HG03354 (cell line): ENCODE measurements around the gene TSNAXIP1.
"Not testable (repeated sequence)": the region's sequence is repeated elsewhere in the genome, so short reads cannot be mapped to it uniquely, and the experiment has no call there.

Experiments
- ATAC-seq: cut with Tn5 transposase; IDR thresholded peaks from one replicate; pipeline ENCODE4 v1.9.1; 2021; ENCODE audit warnings: mild to moderate bottlenecking; ENCODE audit not compliant: unreplicated experiment, poor library complexity, severe bottlenecking

Gene TSNAXIP1

GRCh38 chr16:67825906-67826305 lies 19.2 kb downstream of the TSNAXIP1 start:
- no peak for ATAC-seq

- ATAC-seq = no peak
These were observed 22.0 kb downstream of the TSNAXIP1 start for GRCh38 chr16:67828651-67829050.

GRCh38 chr16:67833030-67833414 lies 26.3 kb downstream of the TSNAXIP1 start:
- ATAC-seq = no peak

- ATAC-seq = peak; percentile 99
These were observed 26.9 kb downstream of the TSNAXIP1 start for GRCh38 chr16:67833415-67834241.

- no peak for ATAC-seq
These were observed 27.5 kb downstream of the TSNAXIP1 start for GRCh38 chr16:67834242-67834614.

GRCh38 chr16:67837190-67837589 lies 30.5 kb downstream of the TSNAXIP1 start:
- ATAC-seq = not testable (repeated sequence)

GRCh38 chr16:67837811-67838210 lies 31.1 kb downstream of the TSNAXIP1 start:
- no peak for ATAC-seq

GRCh38 chr16:67841198-67841815 lies 34.6 kb downstream of the TSNAXIP1 start:
- no peak for ATAC-seq

GRCh38 chr16:67841816-67842508 lies 35.3 kb downstream of the TSNAXIP1 start, which contains the start of gene THAP11:
THAP11 (plus strand) TSS chr16:67842320; CDS start chr16:67842555, 235 bp downstream.
- peak; percentile 56 for ATAC-seq

- peak; percentile 10 for ATAC-seq
These were observed 36.0 kb downstream of the TSNAXIP1 start for GRCh38 chr16:67842509-67843342.

GRCh38 chr16:67843343-67843765 lies 36.7 kb downstream of the TSNAXIP1 start:
- no peak for ATAC-seq

- ATAC-seq = no peak
These were observed 37.8 kb downstream of the TSNAXIP1 start for GRCh38 chr16:67844497-67844896.

- no peak for ATAC-seq
These were observed 38.8 kb downstream of the TSNAXIP1 start for GRCh38 chr16:67845291-67846062.

- no peak for ATAC-seq
These were observed 39.3 kb downstream of the TSNAXIP1 start for GRCh38 chr16:67846063-67846319.

GRCh38 chr16:67846320-67847063 lies 39.8 kb downstream of the TSNAXIP1 start, which contains the start of gene NUTF2:
NUTF2 (plus strand) TSS chr16:67846933; CDS start chr16:67865131, 18,198 bp downstream.
- peak; percentile 57 for ATAC-seq

GRCh38 chr16:67847064-67847861 lies 40.6 kb downstream of the TSNAXIP1 start, which contains the start of gene CENPT:
CENPT (minus strand) TSS chr16:67847693; CDS start chr16:67833859, 13,834 bp downstream.
- peak; percentile 46 for ATAC-seq

- ATAC-seq = no peak
These were observed 41.4 kb downstream of the TSNAXIP1 start for GRCh38 chr16:67848118-67848517.

- no peak for ATAC-seq
These were observed 47.0 kb downstream of the TSNAXIP1 start for GRCh38 chr16:67853670-67854069.
